ENCODE measurements around the gene TRMT10A. TPM values are rescaled to one million over a fixed set of nuclear protein-coding genes. Genes with fewer than 3 reads are reported as not detected.

TRMT10A gene, protein sequence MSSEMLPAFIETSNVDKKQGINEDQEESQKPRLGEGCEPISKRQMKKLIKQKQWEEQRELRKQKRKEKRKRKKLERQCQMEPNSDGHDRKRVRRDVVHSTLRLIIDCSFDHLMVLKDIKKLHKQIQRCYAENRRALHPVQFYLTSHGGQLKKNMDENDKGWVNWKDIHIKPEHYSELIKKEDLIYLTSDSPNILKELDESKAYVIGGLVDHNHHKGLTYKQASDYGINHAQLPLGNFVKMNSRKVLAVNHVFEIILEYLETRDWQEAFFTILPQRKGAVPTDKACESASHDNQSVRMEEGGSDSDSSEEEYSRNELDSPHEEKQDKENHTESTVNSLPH
- polyA plus RNA-seq (ENCODE audit: insufficient read length), result 9.4 TPM

DNA sequence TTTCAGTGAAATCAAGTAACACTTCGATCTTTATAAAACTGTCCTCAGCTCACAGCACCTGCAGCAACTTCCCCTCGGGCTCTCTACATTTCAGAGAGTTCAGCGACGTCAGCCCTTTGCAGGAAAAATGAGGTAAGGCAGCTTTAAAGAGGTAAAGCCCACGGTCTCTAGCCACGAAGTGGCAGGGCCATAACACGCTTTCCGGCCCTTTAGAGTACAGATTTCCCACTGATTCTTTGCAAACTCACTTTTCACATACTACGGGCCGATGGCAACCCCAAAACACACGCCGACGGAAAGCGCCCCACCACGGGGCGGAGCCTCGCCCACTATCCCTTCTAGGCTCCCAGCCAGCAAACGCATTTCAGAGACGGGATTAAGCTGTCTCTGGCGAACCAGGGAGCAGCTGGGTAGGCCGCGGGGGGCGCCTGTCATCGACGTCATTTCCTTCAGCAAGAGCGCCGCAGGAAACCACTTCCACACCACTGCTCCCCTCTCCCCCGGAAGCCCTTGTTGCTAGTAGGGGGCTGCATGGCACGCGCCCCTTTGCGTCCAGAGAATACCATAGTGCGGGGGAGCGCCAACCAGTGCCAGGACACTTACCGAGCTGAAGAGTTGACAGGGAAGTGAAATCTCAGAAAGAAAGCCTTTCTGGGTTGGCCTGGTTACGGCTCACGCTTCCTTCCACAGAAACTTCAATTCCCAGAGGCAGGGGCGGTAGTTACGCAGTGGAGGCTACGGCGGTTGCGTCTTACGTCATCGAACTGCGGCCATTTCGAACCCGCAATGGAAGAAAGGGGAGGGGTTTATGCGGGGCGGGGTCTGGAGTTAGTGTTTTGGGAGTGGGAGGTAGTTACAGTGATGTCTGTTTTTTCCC lies at the start of gene TRMT10A:
Gene TRMT10A (minus strand): TSS at position 730 of the 877 bp plus-strand sequence. CDS start 4,701 bp downstream, outside the sequence.
- DNase-seq, result peak; percentile 98

DNA sequence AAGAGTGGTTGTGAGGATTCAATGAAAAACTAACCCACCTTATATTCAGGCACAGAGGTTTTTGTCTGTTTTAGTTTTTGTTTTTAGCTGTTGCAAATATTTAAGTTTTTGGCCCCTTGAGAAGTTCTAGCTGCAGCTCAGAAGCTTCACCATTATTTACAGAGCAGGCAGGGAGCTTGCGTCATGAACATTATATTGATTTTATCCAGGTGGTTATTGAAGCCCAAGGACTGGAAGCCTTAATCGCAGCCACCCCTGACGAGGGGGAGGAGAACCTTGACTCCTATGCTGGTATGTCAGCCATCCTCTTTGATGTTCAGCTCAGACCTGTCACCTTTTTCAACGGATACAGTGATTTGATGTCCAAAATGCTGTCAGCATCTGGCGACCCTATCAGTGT lies 48.9 kb upstream of the TRMT10A start:
- no peak for DNase-seq

DNA sequence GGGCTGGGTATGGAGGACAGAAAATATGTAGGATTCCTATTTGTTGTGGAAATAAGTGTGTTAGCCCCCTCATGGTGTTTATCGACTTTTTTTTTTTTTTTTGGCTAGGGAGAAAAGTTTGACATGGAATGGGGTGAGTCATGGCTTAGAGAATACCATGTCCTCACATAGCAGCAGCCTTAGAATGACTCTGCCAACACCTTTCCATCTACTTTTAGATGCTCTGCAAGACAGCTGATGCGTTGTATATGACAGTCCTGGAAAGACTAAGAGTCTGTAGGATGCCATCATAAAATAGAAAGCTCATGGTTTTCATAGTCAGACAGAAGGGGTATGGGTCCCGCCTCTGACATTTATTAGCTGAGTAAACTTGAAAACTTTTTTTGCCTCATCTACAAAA lies 48.4 kb upstream of the TRMT10A start:
- no peak for DNase-seq

DNA sequence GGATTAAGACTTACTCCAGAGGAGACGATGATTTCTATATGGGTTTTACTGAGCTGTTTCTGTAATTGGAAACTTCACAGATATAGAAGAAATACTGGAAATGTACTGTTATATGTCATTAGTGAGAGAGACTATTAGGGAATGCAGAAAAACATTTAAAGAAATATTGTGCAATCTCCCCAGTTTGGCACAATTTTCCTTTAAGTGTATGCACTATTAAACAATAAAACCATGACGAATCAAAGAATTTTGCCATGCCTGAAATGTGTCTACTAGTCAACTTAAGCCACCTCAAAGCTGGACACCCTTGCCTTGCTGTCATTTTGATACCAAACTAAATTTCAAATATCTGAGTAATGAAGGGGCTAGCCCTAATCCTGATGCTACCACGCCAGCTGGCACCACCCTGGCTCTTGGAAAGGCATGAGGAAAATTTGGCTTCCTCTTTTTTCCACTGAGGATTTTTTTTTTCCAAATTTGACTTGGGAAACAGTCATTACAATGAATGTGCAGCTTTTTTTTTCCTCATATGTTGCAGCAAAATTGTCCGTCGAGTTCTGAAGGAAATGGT lies 46.9 kb upstream of the TRMT10A start:
- peak; percentile 34 for DNase-seq

DNA sequence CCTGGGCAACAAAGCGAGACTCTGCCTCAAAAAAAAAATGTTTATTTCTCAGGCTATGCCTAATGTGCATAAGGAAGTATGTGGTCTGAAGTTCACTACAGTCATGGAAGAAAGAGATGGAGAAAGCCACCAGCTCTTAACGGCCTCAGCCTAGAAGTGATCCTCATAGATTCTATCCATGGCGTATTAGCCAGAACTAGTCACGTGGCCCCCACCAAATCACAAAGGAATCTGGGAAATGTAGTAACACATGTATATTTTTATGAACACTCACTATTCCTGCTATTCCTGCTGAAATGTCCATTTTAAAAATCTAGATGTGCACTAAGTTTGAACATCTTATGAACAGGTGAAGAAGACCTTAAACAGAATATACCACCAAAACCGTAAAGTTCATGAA lies 44.6 kb upstream of the TRMT10A start:
- no peak for DNase-seq

DNA sequence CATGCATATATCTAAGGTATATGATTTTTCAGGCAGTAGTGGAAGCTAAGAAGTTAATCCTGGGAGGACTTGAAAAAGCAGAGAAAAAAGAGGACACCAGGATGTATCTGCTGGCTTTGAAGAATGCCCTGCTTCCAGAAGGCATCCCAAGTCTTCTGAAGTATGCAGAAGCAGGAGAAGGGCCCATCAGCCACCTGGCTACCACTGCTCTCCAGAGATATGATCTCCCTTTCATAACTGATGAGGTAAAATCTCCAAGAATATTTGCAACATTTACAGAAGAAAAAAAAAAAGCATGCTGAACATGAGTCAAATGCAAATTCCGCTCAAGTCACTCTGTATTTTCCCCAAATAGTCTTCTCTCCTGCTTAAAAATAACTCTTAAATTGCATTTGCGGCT lies 42.9 kb upstream of the TRMT10A start:
- no peak for DNase-seq

DNA sequence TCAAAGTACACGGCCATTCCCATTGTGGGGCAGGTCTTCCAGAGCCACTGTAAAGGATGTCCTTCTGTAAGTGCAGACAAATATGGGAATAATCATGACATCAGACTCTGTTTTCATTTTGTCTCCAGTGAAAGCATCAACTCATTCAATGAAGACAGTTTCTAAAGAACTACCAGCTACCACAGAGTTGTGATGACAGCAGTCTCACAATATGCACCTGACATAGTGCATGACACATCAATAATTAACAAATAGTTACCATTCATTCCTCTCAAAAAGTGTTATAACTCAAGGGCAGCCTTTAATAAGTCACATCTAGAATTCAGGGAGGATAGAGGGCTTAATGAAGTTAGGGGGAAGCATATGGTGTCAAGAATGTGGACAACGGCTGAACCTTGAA lies 31.0 kb upstream of the TRMT10A start:
- no peak for DNase-seq

DNA sequence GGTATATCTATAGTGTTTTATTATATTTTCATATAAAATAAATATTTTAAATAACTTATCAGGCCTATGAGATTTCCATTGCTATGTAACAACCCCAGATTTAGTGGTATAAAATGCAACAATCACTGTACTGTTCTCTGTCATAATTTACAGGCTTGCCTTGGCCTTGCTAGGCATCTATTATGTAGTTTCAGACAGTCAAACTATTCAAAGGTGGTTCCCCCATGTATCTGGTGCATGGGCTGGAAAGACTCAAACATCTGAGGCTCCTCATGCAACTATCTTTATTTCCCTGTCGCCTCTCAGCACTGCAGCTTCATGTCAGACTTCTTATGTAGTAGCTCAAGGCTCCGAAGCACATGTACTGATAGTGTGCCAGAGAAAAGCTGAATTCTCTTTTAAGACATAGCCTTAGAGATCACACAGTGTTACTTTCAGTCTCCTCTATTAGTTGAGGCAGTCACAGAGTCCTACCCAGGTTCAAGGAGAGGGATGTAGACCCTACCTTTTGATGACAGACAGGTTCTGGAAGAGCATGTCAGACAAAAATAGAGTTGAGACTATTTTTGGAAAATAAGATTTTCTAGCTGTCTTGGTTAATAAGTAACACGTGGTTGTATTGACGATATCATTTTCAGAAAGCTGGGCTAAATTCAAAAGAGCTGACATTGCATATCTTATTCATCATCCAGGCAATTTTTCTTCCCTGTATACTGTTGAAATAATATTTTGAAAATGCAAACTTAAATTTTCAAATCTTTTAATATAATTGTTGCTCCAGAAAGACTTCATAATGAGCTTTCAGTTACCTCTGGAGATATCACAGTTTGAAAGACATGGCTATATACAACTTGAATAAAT lies 30.2 kb upstream of the TRMT10A start:
- DNase-seq, result no peak

DNA sequence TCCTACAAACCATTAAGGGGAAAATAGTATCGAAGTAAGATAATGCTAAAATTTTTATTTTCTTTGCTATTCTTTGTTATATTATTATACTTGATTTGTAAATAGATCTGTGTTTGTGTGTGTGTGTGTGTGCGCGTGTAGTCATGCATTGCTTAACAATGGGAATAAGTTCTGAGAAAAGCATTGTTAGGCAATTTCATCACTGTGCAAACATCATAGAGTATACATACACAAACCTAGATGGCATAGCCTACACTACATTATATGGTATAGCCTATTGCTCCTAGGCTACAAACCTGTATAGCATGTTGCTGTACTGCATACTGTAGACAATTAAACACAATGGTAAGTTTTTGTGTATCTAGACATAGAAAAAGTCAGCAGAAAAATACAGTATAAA lies 27.9 kb upstream of the TRMT10A start:
- DNase-seq, result no peak

DNA sequence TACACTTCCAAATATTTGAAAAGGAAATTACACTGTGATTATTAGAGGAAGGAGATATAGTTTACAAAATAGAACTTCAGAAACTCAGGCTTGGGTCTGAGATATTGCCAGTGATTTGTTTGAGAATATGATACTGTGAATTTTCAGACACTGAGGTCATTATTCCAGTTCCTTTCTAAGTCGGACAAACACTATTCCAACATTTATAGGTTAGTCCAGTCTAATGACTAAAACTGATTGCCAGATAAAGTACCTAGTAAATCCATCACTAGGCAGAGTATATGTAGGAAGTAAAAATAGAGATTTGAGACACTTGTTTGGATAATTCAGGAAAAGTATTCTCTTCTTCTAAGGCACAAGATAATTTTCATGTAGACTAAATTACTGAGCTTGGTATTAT lies 24.0 kb upstream of the TRMT10A start:
- no peak for DNase-seq

DNA sequence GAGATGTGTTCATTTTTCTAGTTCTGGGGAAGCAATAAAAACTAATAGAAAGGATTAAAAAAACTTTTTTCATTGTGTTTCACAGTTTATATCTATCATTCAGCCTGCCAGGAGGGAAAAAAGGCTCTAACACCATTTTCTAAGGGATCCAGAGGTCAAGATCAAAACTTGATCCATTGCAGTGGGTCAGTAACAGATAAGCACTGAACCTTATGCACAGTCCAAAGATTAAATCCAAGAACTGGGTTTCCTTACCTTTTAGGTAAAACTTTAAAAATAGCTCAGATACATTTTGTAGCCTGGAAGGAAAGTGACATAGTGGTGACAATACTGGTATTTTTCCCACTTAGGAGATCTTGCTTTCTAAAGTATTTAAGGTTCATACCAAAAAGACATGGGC lies 23.5 kb upstream of the TRMT10A start:
- no peak for DNase-seq

DNA sequence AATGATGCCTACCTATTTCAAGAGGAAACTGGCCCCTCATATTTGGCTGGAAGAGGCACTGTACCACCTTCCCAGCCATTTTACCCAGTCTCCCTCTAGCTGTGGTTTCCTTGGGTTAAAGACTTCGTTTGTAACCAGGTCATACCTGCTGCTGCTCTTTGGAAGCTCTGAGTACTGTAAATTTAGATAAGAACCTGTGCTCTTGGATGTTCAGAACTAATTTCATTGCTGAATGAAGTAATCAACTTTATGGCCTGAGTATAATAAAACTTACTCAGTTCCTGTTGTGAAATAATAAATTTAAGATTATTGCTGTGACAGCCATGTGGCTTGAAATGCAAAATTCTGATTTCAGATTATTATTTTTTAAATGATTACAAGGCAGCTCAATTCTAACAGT lies 23.0 kb upstream of the TRMT10A start:
- DNase-seq, result no peak

DNA sequence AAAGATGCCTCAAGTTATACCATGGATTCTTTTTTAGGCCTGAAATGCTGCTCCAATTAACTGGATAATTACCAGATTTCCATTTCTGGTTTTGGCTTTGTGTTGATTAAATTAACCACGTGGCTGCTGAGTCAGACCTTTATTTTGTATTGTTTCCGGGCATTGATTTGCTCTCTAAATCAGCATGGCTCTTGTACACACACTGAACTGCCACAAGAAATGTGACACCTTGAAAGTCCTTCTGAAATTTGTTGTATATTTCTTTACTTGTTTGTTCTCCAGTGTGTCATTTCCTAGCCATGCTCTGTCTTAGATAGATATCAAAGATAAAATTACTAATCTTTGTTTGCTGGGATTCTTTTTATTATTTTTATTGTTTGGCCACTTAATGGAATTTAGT lies 22.5 kb upstream of the TRMT10A start:
- no peak for DNase-seq

DNA sequence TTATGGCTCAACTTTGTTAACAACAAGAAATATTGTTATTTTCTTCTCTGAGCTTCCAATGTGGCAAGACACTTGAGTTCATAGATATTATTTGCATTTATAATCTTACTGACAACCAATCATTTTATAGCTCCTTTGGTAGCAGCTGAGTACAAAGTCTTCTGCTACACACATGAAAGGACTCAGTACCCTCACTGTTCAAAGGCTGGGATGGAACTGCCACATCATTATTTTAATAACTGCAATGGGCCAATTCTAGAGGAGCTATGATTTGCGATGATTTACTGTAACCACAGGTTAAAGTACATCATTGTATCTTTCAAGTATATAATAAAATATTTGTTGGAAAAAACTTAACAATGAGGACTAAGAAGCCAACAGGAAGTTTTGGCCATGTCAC lies 21.7 kb upstream of the TRMT10A start:
- DNase-seq, result no peak

DNA sequence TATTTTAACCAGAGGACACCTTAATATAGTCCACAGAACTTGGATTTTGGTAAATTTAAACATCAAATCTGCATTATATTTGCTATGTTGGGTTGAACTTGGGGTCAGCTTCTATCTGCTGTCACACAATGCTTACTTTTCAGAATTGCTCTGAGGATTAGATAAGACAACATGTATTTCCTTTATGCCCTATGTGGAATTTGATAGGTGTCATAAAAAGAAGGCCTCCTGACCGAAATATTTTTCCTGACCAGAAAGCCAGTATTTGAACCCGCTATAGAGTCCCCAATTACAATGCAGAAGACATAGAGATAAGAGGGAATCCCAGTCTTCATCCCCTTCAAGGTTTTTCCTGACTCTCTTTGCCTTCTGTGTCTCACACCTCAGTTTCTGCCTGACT lies 14.9 kb upstream of the TRMT10A start:
- no peak for DNase-seq

DNA sequence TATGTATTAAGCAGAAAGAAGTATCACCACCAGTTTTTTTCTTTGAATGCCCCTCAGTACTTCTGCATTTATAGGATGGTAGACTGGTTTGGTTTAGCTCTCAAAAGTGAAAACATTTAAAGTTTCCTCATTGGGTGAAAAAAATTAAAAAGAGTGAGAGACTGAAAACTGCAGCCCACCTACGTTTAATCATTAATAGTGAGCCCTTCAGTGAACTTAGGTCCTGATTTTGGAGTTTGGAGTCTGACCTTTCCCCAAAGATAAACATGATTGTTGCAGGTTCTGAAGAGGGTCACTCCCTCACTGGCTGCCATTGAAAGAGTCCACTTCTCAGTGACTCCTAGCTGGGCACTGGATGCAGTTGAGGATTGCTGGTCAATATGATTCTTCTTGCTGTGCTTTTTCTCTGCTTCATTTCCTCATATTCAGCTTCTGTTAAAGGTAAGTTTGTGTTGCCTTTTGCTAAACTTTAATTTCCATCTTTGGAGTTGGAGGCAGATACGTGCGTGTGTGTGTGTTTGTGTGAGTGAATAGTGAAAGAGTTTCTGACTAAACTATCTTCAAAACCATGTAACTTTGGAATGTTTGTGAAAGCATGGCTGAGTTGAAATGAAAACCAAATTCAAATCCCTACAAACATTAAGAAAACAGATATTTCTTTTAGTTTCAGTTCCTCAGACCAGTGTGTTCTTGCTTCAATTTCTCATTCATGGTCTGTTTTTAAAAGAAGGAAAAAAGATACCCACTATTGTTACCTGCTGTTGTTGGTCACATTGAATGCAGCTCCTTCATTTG lies 10.9 kb upstream of the TRMT10A start, which contains the start of gene MTTP:
Gene MTTP (plus strand): TSS at position 295 of the 795 bp plus-strand sequence. CDS start 86 bp downstream, at position 381.
- no peak for DNase-seq

DNA sequence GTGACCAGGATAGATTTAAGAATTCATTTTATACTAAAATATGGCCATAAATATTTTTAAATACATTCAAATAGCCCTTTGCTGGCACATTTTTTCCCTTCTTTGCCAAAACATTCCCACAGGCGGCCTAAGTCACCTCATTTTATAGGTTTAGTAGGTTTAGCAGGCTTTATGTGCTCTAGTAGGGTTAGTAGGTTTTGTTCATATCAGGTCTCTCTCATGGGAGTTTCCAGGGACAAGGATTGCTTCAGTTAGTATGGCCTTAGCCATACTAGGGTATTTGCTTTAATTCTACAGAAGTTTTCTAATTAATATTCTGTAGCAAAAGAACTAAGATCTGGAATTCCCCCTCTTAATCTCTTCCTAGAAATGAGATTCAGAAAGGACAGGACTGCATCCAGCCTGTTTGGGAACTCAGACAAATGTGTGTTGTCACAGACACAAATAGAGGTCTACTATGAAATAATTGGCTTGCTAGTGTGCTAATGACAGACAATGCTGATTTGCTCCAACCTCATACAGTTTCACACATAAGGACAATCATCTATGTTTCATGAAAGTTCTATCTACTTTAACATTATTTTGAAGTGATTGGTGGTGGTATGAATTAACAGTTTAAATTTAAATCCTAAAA lies 10.0 kb upstream of the TRMT10A start:
- no peak for DNase-seq

DNA sequence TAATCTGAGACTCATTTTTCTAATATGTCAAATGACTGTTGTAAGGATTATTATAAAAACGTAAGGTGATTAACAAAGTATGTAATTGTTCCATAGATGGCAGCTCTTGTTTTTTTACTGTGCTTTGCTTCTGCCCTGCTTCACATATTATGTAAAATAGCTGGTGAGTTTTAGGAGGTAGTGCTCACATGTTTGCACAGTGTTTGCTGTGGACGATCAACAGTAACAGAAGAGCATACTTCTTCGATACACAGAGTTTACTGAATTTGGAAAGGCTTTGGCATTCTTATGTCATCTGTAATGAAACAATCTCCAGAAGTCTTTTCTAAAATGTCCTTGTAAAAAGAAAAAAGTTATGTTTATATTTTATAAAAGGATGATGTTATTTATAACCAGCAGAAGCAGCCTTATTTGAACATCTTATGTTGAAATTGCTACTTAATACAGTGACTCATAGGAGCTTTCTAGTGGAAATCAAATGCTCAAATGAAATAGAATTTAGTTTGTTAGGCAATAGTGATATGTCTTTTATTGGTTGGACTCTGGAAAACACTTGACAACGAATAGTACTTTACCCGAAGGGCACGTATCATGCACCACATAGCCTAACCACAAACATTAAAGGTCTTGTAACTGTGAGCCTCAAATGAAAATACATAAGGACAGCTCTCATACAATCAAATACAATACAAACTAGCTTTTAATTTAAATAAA lies 8.8 kb upstream of the TRMT10A start:
- DNase-seq, result no peak

DNA sequence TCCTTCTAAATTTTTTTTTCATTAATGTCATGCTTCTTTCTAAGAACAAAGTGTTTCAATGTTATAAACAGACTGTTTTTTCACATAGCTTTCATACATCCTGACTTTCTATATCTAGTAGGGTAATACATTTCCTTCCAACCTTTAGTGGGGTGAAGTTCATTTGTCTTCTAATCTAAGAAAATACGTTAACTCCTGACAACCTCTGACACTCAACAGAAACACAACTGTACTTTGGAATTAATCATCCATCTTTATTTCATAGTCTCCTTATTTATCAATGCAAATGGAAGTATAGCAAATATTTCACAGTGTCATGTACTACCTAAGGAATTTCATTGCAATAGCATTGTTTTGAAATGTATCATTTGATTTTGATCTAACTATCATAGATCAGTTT lies 8.0 kb upstream of the TRMT10A start:
- DNase-seq, result no peak

DNA sequence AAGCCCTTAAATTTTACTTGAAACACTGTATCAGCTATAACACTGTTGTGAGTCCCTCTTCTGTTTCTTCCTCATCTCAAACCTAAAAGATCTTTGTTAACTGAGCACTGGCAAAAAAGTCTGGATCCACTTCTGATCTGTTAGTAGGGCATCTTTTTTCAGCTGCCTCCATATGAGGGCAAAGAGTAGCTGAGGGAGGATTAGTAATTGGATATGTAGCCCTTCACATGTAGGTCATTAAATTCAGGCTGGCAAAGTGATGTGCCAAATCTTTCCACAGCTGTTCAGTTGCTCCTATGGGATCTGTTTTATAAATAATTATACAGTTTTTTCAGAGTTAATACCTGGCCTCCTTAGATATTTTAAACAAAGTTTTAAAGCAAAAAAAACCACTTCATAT lies 1.1 kb upstream of the TRMT10A start:
- DNase-seq, result peak; percentile 23

All from hindlimb muscle (tissue), 1 donor.